Cardiac fibroblast (primary cell): ENCODE data around the gene OR2W1.

Source experiments
- DNase-seq, 2 donors: peaks; one replicate each; pipeline versions ENCODE4 v3.0.0 to v3.0.0-alpha.2; 2010; ENCODE audit warnings: low read depth in 2 of 2
- H3K4me3 ChIP-seq, 2 donors: replicated peaks in 1 of 2; 1 replicate in 1 of 2; 2 replicates in 1 of 2; pipeline ENCODE4 v1.5.1; 2011; ENCODE audit warnings: low read depth in 2 of 2, low read length in 2 of 2, mild to moderate bottlenecking in 2 of 2, moderate library complexity in 1 of 2
- CTCF ChIP-seq: IDR thresholded peaks from one replicate; pipeline ENCODE4 v1.5.1; 2011; ENCODE audit warnings: low read depth, mild to moderate bottlenecking, low read length, inconsistent platforms

Gene OR2W1

GRCh38 chr6:29071831-29072723, 27.1 kb upstream of the OR2W1 start:
- peak; percentile 61 for TF ChIP-seq CTCF
- DNase-seq, result peak; percentile 10 to 35
- H3K4me3 ChIP-seq, result no peak overlapping the region

- DNase-seq, result no peak
- no peak for TF ChIP-seq CTCF
- no peak overlapping the region for H3K4me3 ChIP-seq
Observed at GRCh38 chr6:29051680-29052079, 6.7 kb upstream of the OR2W1 start.

GRCh38 chr6:29035951-29036350, 9.0 kb downstream of the OR2W1 start:
- no peak overlapping the region for H3K4me3 ChIP-seq
- TF ChIP-seq CTCF, result no peak
- no peak for DNase-seq

GRCh38 chr6:29028821-29029220, 16.2 kb downstream of the OR2W1 start:
- no peak for TF ChIP-seq CTCF
- no peak overlapping the region for H3K4me3 ChIP-seq
- no peak for DNase-seq

- no peak for TF ChIP-seq CTCF
- H3K4me3 ChIP-seq, result no peak overlapping the region
- no peak for DNase-seq
Observed at GRCh38 chr6:29025927-29026585, 18.9 kb downstream of the OR2W1 start.

GRCh38 chr6:29021434-29021833, 23.5 kb downstream of the OR2W1 start:
- no peak overlapping the region for H3K4me3 ChIP-seq
- TF ChIP-seq CTCF, result no peak
- DNase-seq, result no peak
